BE2C (cell line): Measurements from ENCODE around the gene SNHG17. TPM values are rescaled to one million over a fixed set of nuclear protein-coding genes. Genes with fewer than 3 reads are reported as not detected.

ENCODE experiments used
- DNase-seq: peaks from one replicate; pipeline ENCODE4 v3.0.0-alpha.2; 2020
- H3K27me3 ChIP-seq: fragments of 250-450 bp; sonication (Bioruptor Pico); 2 replicates; pipeline ENCODE4 v1.5.1; 2020; ENCODE audit warnings: mild to moderate bottlenecking
- H3K36me3 ChIP-seq: fragments of 250-450 bp; sonication (Bioruptor Pico); 2 replicates; pipeline ENCODE4 v1.5.1; 2020; ENCODE audit warnings: mild to moderate bottlenecking
- H3K4me1 ChIP-seq: fragments of 250-450 bp; sonication (Bioruptor Pico); 2 replicates; pipeline ENCODE4 v1.5.1; 2020
- H3K4me3 ChIP-seq: 2 replicates; pipeline ENCODE4 v1.5.1; 2011; ENCODE audit warnings: low read depth, low read length
- H3K9me3 ChIP-seq: fragments of 250-450 bp; sonication (Bioruptor Pico); 2 replicates; pipeline ENCODE4 v1.5.1; 2020
- CTCF ChIP-seq: IDR thresholded peaks from 2 replicates; pipeline ENCODE4 v1.5.1; 2012; ENCODE audit warnings: mild to moderate bottlenecking, low read depth, low read length
- polyA plus RNA-seq: library from polyadenylated mRNA; unstranded; fragments of >200 nt; gene quantifications from one replicate; pipeline ENCODE4 v1.2.1, GENCODE V29; 2012; ENCODE audit warnings: low read depth, missing spikeins; ENCODE audit not compliant: insufficient read length, insufficient read depth

Gene SNHG17
- polyA plus RNA-seq = 150 TPM

- no peaks in the 10 kb centered on the region for H3K27me3 ChIP-seq
- peaks cover 50% of the 10 kb centered on the region for H3K36me3 ChIP-seq
- peak within 1 kb of the TSS; percentile 100 for H3K4me3 ChIP-seq
- peak; percentile 89 for DNase-seq
- peak; percentile 100 for TF ChIP-seq CTCF
- no peaks in the 10 kb centered on the region; the same call in 1 of the 2 replicates for H3K4me1 ChIP-seq
- no peaks in the 10 kb centered on the region for H3K9me3 ChIP-seq
Observed at GRCh38 chr20:38434770-38435554, at the start of gene SNHG17. SNHG17 (minus strand) TSS chr20:38435328.

- no peaks in the 10 kb centered on the region for H3K27me3 ChIP-seq
- H3K4me1 ChIP-seq = no peaks in the 10 kb centered on the region; the same call in 1 of the 2 replicates
- TF ChIP-seq CTCF = no peak
- no peak for DNase-seq
- H3K36me3 ChIP-seq = peaks cover 11% of the 10 kb centered on the region; the same call in 1 of the 2 replicates
- no peak overlapping the region for H3K4me3 ChIP-seq
- no peaks in the 10 kb centered on the region for H3K9me3 ChIP-seq
Observed at GRCh38 chr20:38479596-38479995, 44.5 kb upstream of the SNHG17 start.

- no peak for DNase-seq
- Histone ChIP-seq H3K9me3 (no peaks in the 10 kb centered on the region), H3K27me3 (no peaks in the 10 kb centered on the region), H3K36me3 (peaks cover 8% of the 10 kb centered on the region; the same call in 1 of the 2 replicates), H3K4me1 (no peaks in the 10 kb centered on the region; the same call in 1 of the 2 replicates), H3K4me3 (no peak overlapping the region)
- no peak for TF ChIP-seq CTCF
Observed at GRCh38 chr20:38477747-38478146, 42.6 kb upstream of the SNHG17 start.

- Histone ChIP-seq H3K9me3 (no peaks in the 10 kb centered on the region), H3K36me3 (no peaks in the 10 kb centered on the region; the same call in 1 of the 2 replicates), H3K4me1 (no peaks in the 10 kb centered on the region), H3K27me3 (no peaks in the 10 kb centered on the region), H3K4me3 (peak overlapping the region; percentile 87)
- peak; percentile 17; the same call in 1 of the 2 replicates for TF ChIP-seq CTCF
- no peak for DNase-seq
Observed at GRCh38 chr20:38473367-38473795, 38.3 kb upstream of the SNHG17 start.

- H3K27me3 ChIP-seq = no peaks in the 10 kb centered on the region
- no peaks in the 10 kb centered on the region for H3K9me3 ChIP-seq
- H3K4me3 ChIP-seq = peak within 1 kb of the TSS; percentile 87
- no peaks in the 10 kb centered on the region for H3K4me1 ChIP-seq
- DNase-seq = peak; percentile 99
- no peaks in the 10 kb centered on the region; the same call in 1 of the 2 replicates for H3K36me3 ChIP-seq
- TF ChIP-seq CTCF = peak; percentile 64
Observed at GRCh38 chr20:38472513-38473366, 37.6 kb upstream of the SNHG17 start, which contains the start of gene RALGAPB. RALGAPB (plus strand) TSS chr20:38472843; CDS start chr20:38488433, 15,590 bp downstream.
